Upper lobe of left lung (tissue), 4 donors: ENCODE results near the gene TMEM37.

Experiments
- POLR2A ChIP-seq, 4 donors: fragments of 450-650 bp; IDR thresholded peaks; one replicate each; pipeline ENCODE4 v1.5.1; 2016 to 2017; ENCODE audit warnings: antibody characterized with exemption in 4 of 4, mild to moderate bottlenecking in 2 of 4
- POLR2AphosphoS5 ChIP-seq, 2 donors: sonication (generic); formaldehyde crosslinking; IDR thresholded peaks; one replicate each; pipeline ENCODE4 v1.5.1; 2017; ENCODE audit warnings: antibody characterized with exemption in 2 of 2
- TF ChIP-seq, protein P1 (sequence below), 6 experiments: fragments of 450-650 bp in 4 of 6; fragments of 200-600 bp in 2 of 6; sonication (generic) in 2 of 6; IDR thresholded peaks; one replicate each; pipeline ENCODE4 v1.5.1; 2016 to 2019; ENCODE audit warnings: antibody characterized with exemption in 6 of 6

DNA sequence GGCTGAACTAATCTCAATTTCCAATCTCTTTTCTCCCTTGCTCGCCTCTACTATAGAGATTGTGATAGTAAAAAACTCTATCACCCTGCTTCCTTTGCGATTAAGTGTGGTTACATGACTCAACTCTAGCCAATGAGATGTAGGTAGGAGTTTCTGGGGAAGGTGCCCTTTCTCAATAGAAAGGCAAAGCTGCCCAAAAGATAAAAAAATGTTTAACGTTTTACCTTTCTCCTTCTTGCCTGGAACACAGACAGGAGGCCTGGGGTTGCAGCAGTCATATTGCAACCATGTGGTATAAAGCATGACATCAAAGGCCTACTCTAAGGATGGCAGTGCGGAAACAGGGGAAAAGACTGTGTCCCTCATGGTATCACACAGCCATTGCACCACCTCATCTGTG is 31.5 kb downstream of the TMEM37 start:
- TF ChIP-seq POLR2AphosphoS5 (IDR thresholded peaks at IDR 0.05) (no peak), POLR2A (IDR thresholded peaks at IDR 0.05) (no peak)
- TF ChIP-seq, protein P1, sequence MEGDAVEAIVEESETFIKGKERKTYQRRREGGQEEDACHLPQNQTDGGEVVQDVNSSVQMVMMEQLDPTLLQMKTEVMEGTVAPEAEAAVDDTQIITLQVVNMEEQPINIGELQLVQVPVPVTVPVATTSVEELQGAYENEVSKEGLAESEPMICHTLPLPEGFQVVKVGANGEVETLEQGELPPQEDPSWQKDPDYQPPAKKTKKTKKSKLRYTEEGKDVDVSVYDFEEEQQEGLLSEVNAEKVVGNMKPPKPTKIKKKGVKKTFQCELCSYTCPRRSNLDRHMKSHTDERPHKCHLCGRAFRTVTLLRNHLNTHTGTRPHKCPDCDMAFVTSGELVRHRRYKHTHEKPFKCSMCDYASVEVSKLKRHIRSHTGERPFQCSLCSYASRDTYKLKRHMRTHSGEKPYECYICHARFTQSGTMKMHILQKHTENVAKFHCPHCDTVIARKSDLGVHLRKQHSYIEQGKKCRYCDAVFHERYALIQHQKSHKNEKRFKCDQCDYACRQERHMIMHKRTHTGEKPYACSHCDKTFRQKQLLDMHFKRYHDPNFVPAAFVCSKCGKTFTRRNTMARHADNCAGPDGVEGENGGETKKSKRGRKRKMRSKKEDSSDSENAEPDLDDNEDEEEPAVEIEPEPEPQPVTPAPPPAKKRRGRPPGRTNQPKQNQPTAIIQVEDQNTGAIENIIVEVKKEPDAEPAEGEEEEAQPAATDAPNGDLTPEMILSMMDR (IDR thresholded peaks at IDR 0.05): no peak
